Upper lobe of right lung (tissue), 1 donor: ENCODE measurements around the gene NUDT19. TPM values are rescaled to one million over a fixed set of nuclear protein-coding genes. Genes with fewer than 3 reads are reported as not detected.
A peak's percentile ranks its signal among the peaks of the same experiment; 100 is the strongest.

Experiments used
- ATAC-seq: fragments of 200-7000 bp; cut with Tn5 transposase; one replicate; pipeline ENCODE4 v1.9.1; 2020; ENCODE audit warnings: mild to moderate bottlenecking, moderate library complexity
- DNase-seq: peaks from one replicate; pipeline ENCODE4 v3.0.0-alpha.2; 2020
- H3K27ac ChIP-seq: fragments of 200-600 bp; one replicate; pipeline ENCODE4 v1.8.0; 2022
- H3K27me3 ChIP-seq: fragments of 200-600 bp; one replicate; pipeline ENCODE4 v1.8.0; 2022; ENCODE audit warnings: mild to moderate bottlenecking
- H3K36me3 ChIP-seq: fragments of 200-600 bp; one replicate; pipeline ENCODE4 v1.8.0; 2022
- H3K4me1 ChIP-seq: fragments of 200-600 bp; one replicate; pipeline ENCODE4 v1.8.0; 2022
- H3K4me3 ChIP-seq: fragments of 200-600 bp; one replicate; pipeline ENCODE4 v1.8.0; 2022; ENCODE audit warnings: mild to moderate bottlenecking
- H3K9me3 ChIP-seq: fragments of 200-600 bp; one replicate; pipeline ENCODE4 v1.8.0; 2022
- intact Hi-C: fragments of 100-400 bp; cut with DNase I; formaldehyde crosslinking; loops from one replicate; pipeline ENCODE4 v1.11.0; 2022
- total RNA-seq: library from RNA; stranded (reverse); fragmentation: NEBNext Ultra II Directional; extraction: Animal tissue kit (Norgen Biotek cat#: 25700); gene quantifications from one replicate; pipeline ENCODE4 v1.2.1, GENCODE V29; 2021
- TF ChIP-seq, protein P1 (sequence below): fragments of 200-600 bp; IDR thresholded peaks from one replicate; pipeline ENCODE4 v1.8.0; 2022; ENCODE audit warnings: antibody characterized with exemption
- donor health status: DM: no; HTN: yes; CAD: no; lungs with severe emphysema.

Gene NUDT19
- total RNA-seq, 1 donor from 2014 or later, result 14.2 TPM

- Histone ChIP-seq H3K4me1 (peaks cover 30% of the 10 kb centered on the region), H3K27me3 (peaks cover 22% of the 10 kb centered on the region), H3K9me3 (no peaks in the 10 kb centered on the region), H3K27ac (no peak overlapping the region), H3K36me3 (no peaks in the 10 kb centered on the region), H3K4me3 (no peak overlapping the region)
- TF ChIP-seq, protein P1, sequence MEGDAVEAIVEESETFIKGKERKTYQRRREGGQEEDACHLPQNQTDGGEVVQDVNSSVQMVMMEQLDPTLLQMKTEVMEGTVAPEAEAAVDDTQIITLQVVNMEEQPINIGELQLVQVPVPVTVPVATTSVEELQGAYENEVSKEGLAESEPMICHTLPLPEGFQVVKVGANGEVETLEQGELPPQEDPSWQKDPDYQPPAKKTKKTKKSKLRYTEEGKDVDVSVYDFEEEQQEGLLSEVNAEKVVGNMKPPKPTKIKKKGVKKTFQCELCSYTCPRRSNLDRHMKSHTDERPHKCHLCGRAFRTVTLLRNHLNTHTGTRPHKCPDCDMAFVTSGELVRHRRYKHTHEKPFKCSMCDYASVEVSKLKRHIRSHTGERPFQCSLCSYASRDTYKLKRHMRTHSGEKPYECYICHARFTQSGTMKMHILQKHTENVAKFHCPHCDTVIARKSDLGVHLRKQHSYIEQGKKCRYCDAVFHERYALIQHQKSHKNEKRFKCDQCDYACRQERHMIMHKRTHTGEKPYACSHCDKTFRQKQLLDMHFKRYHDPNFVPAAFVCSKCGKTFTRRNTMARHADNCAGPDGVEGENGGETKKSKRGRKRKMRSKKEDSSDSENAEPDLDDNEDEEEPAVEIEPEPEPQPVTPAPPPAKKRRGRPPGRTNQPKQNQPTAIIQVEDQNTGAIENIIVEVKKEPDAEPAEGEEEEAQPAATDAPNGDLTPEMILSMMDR, result no peak
- intact Hi-C loops, result no loop called here
- DNase-seq, result no peak
- no peak for ATAC-seq
These were observed 18.8 kb upstream of the NUDT19 start for GRCh38 chr19:32672841-32673240.

GRCh38 chr19:32673573-32673972 lies 18.0 kb upstream of the NUDT19 start:
- H3K27ac ChIP-seq, result no peak overlapping the region
- peaks cover 22% of the 10 kb centered on the region for H3K27me3 ChIP-seq
- DNase-seq, result no peak
- no peaks in the 10 kb centered on the region for H3K36me3 ChIP-seq
- intact Hi-C loops, result no loop called here
- H3K4me3 ChIP-seq, result peak overlapping the region; percentile 81
- no peak for ATAC-seq
- peaks cover 30% of the 10 kb centered on the region for H3K4me1 ChIP-seq
- H3K9me3 ChIP-seq, result no peaks in the 10 kb centered on the region
- TF ChIP-seq, protein P1, result no peak

DNA sequence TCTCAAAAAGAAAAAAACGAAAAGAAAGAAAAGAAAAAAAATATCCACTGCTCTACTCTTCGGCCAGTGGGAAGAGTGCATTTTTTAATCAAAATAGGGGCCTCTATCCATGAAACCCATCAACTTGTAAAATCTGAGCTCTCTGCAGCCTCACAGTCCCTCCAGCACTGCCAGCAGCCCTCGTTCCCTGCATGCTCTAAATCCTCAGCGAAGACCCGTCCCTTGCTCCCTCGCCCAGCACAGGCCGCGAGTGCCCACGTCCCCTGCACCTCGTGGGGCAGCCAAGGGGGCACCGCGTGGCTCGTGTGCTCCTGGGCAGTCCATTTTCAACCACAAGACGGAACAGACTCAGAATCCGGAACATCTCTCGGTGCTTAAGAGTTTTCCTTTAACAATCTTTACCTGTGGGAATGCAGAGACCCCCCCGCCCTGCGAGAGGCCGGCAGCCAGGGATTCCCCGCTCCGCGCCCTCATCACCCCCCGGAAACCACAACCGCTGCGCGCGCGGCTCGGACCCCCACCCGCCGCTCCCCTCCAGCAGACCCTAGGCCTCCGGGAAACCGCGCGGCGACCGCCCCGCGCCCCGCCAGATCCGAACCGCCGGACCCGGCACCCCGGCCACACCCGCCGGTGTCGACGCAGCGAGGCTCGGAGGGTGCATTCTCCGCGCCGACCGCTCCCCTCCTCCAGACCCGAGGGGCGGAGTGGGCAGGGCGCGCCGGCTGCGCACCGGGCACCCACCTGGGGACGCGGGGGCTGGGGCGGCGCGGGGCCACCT lies 17.3 kb upstream of the NUDT19 start:
- peaks cover 22% of the 10 kb centered on the region for H3K27me3 ChIP-seq
- no peaks in the 10 kb centered on the region for H3K9me3 ChIP-seq
- DNase-seq (no peak), ATAC-seq (no peak)
- H3K4me3 ChIP-seq, result peak overlapping the region; percentile 81
- H3K36me3 ChIP-seq, result no peaks in the 10 kb centered on the region
- TF ChIP-seq, protein P1, result no peak
- H3K4me1 ChIP-seq, result peaks cover 30% of the 10 kb centered on the region
- H3K27ac ChIP-seq, result peak overlapping the region; percentile 81
- intact Hi-C loops, result no loop called here

DNA sequence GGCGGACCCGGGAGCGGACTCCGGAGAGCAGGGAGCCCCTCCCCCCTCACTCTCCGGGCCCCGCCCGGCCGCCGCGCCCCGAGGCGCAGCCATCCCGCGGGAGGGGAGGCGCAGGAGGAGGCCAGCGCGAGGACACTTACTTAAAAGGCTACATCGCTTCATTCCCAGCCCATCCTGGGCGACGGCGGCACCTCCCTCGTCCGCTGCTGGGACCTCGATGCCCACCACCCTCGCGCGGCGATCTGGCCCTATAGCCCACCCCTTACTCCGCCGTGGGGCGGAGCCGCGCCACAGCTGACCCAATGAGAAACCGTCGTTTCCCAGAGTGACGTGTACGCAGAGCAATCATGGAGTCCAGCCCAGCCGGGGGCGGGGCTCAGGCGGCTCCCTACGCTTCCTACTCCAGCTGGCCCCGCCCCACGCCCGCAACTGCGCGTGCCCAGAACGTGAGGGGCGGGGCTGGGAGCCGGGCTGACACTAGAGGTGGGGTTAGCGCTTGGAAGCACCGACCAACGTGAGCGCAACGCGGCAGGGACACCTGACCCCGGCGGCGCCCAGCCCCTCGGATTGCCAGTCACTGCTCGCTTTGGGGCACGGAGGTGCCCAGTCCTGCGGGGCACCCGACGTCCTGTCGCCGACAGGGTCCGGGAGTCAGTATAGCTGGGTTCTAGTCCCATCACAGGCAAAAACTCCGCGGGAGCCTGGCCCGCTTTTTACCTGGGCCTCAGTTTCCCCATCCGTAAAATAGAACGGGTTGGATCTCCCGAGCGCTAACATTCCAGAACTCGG lies 16.5 kb upstream of the NUDT19 start, which contains the start of gene ANKRD27:
ANKRD27 (minus strand) TSS at position 250 of the 789 bp plus-strand sequence. CDS start 16,165 bp downstream, outside the sequence.
- TF ChIP-seq, protein P1, result no peak
- intact Hi-C loops, result no loop called here
- Histone ChIP-seq H3K9me3 (no peaks in the 10 kb centered on the region), H3K36me3 (no peaks in the 10 kb centered on the region), H3K27me3 (peaks cover 22% of the 10 kb centered on the region), H3K27ac (peak within 1 kb of the TSS; percentile 81), H3K4me3 (peak within 1 kb of the TSS; percentile 81), H3K4me1 (peaks cover 26% of the 10 kb centered on the region)
- DNase-seq (peak; percentile 99), ATAC-seq (peak; percentile 95)

DNA sequence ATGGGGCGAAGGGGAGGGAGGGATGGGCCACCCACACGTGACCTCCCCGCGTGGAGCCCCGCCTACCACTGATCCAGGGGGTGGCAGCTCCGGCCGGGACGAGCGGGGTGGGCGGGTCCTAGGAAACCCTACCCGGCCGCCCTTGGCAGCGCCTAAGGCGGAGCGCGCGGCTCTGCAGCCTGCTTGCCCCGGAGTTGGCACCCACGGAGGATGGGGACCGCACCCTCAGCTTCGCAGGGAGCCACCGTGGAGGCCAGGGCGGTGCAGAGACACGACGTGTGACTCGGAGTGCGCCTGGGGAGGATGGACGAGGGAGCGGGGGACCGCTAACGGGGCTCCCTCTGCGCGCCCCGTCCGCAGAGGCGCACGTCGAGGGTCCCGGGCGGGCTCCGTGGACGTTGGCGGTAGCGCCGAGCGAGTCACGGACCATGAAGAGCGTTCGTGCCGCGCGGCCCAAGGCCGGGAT lies 15.9 kb upstream of the NUDT19 start, which contains the start of gene RGS9BP:
RGS9BP (plus strand) TSS at position 129 of the 466 bp plus-strand sequence. CDS start 416 bp downstream, outside the sequence.
- TF ChIP-seq, protein P1, result no peak
- H3K4me1 ChIP-seq, result peaks cover 20% of the 10 kb centered on the region
- intact Hi-C loops, result no loop called here

More for the DNA sequence above, 15.9 kb upstream of the NUDT19 start, which contains the start of gene RGS9BP:
- Histone ChIP-seq H3K9me3 (no peaks in the 10 kb centered on the region), H3K36me3 (no peaks in the 10 kb centered on the region), H3K4me3 (peak within 1 kb of the TSS; percentile 81), H3K27ac (peak within 1 kb of the TSS; percentile 81), H3K27me3 (peaks cover 22% of the 10 kb centered on the region)
- DNase-seq (peak; percentile 93), ATAC-seq (peak; percentile 79)
